GM12878 (cell line): Measurements from ENCODE around the gene ATP13A4. TPM values are rescaled to one million over a fixed set of nuclear protein-coding genes. Genes with fewer than 3 reads are reported as not detected.

Source experiments
- ATAC-seq: fragments of 200-7000 bp; cut with Tn5 transposase; 3 replicates; pipeline ENCODE4 v1.9.1; 2020; ENCODE audit warnings: mild to moderate bottlenecking, moderate library complexity
- BruUV-seq: library from RNA; stranded (reverse); fragments of 400-500 nt; replicated peaks from 2 replicates; lab custom pipeline; 2021; lab: Mats Ljungman, UMichigan
- CTCF ChIA-PET: fragments of 300-600 bp; sonication (Branson Sonifier 250); formaldehyde crosslinking; extraction: SDS; loops from one replicate; lab custom pipeline; 2021; ENCODE audit warnings: inconsistent platforms; lab: Yijun Ruan, JAX
- POLR2A ChIA-PET: fragments of 350-600 bp; formaldehyde crosslinking; extraction: SDS; loops from one replicate; lab custom pipeline; 2021; ENCODE audit warnings: inconsistent platforms; lab: Charles Lee
- RAD21 ChIA-PET: fragments of 300-600 bp; sonication (Branson Sonifier 250); formaldehyde crosslinking; loops from one replicate; lab custom pipeline; 2023; ENCODE audit warnings: antibody characterized with exemption; ENCODE audit not compliant: unreplicated experiment; lab: Charles Lee
- SMC1A ChIA-PET: fragments of 300-600 bp; sonication (Branson Sonifier 250); formaldehyde crosslinking; loops from one replicate; lab custom pipeline; 2023; ENCODE audit not compliant: unreplicated experiment, uncharacterized antibody; lab: Charles Lee
- DNase-seq: peaks from one replicate; pipeline ENCODE4 v3.0.0-alpha.2; 2011; ENCODE audit warnings: low read depth, low spot score
- FAIRE-seq: peaks from 3 replicates; lab custom pipeline; 2011; peaks lifted over from hg19 to GRCh38; lab: Jason Lieb, UNC
- H2AFZ ChIP-seq: 2 replicates; pipeline ENCODE4 v1.6.0; 2011; ENCODE audit warnings: low read depth, low read length, control low read depth; ENCODE audit not compliant: control insufficient read depth
- H3K27ac ChIP-seq: 2 replicates; pipeline ENCODE4 v1.5.1; 2011; ENCODE audit warnings: control low read depth; ENCODE audit not compliant: control insufficient read depth, insufficient read depth
- H3K27me3 ChIP-seq, 2 experiments: replicated peaks in 1 of 2; 2 replicates each; pipeline versions ENCODE4 v1.6.0 to v1.6.1; 2011; ENCODE audit warnings: low read length in 1 of 2; ENCODE audit not compliant: control insufficient read depth in 2 of 2, insufficient read depth in 2 of 2
- H3K36me3 ChIP-seq, 2 experiments: 2 replicates each; pipeline ENCODE4 v1.5.1; 2011; ENCODE audit warnings: low read length in 1 of 2; ENCODE audit not compliant: control insufficient read depth in 2 of 2, insufficient read depth in 2 of 2
- H3K4me1 ChIP-seq: 2 replicates; pipeline ENCODE4 v1.6.1; 2011; ENCODE audit warnings: mild to moderate bottlenecking, low read length, moderate library complexity, mixed read lengths; ENCODE audit not compliant: control insufficient read depth, insufficient read depth
- H3K4me2 ChIP-seq: 2 replicates; pipeline ENCODE4 v1.6.0; 2011; ENCODE audit warnings: control low read depth; ENCODE audit not compliant: control insufficient read depth, insufficient read depth
- H3K4me3 ChIP-seq: fragments of 200-600 bp; sonication (generic); 2 replicates; pipeline ENCODE4 v1.5.1; 2016
- H3K79me2 ChIP-seq: 2 replicates; pipeline ENCODE4 v1.6.0; 2011; ENCODE audit warnings: low read length; ENCODE audit not compliant: control insufficient read depth, insufficient read depth
- H3K9ac ChIP-seq: 2 replicates; pipeline ENCODE4 v1.8.0; 2011; ENCODE audit warnings: low read length, control low read depth, mixed read lengths; ENCODE audit not compliant: control insufficient read depth, insufficient read depth
- H3K9me3 ChIP-seq: replicated peaks from 3 replicates; pipeline ENCODE4 v1.5.1; 2011; ENCODE audit warnings: mild to moderate bottlenecking, low read length; ENCODE audit not compliant: control insufficient read depth, insufficient read depth
- H4K20me1 ChIP-seq: 2 replicates; pipeline ENCODE4 v1.6.0; 2011; ENCODE audit not compliant: control insufficient read depth, insufficient read depth
- CBFB ChIP-seq: IDR thresholded peaks from 2 replicates; pipeline ENCODE4 v1.6.1; 2016; ENCODE audit warnings: antibody characterized with exemption, low read depth
- HDAC6 ChIP-seq: fragments of 200-600 bp; sonication (generic); IDR thresholded peaks from one replicate; pipeline ENCODE4 v1.8.0; 2017; ENCODE audit warnings: antibody characterized with exemption; ENCODE audit not compliant: unreplicated experiment
- PKNOX1 ChIP-seq: fragments of 450-650 bp; IDR thresholded peaks from 2 replicates; pipeline ENCODE4 v1.6.1; 2016; ENCODE audit warnings: mild to moderate bottlenecking
- WGBS: methylation state at CpG from one replicate; pipeline ENCODE4 v1.1.6; 2016; ENCODE audit warnings: low lambda C conversion rate; ENCODE audit not compliant: insufficient replicate concordance, insufficient coverage; ENCODE audit errors: missing lambda C conversion rate; 5-methylcytosine and 5-hydroxymethylcytosine counted together
- in situ Hi-C: fragments of 300-500 bp; cut with MboI; formaldehyde crosslinking; loops from 9 replicates; pipeline ENCODE4 v1.14.3; 2018; ENCODE audit warnings: mixed read lengths
- intact Hi-C: fragments of 100-400 bp; cut with micrococcal nuclease; formaldehyde crosslinking; loops from one replicate; pipeline ENCODE4 v1.14.2; 2022; ENCODE audit not compliant: unreplicated experiment
- polyA plus RNA-seq, 11 experiments: library from polyadenylated mRNA; depleted of rRNA in 4 of 11; unstranded in 6 of 11; stranded (reverse) in 5 of 11; fragments of >200 nt; fragmentation: Nextera tagmentation in 4 of 11; fragmentation: Illumina TruSeq in 1 of 11; extraction: Ambion mirVana in 4 of 11; extraction: Trizol in 1 of 11; gene quantifications; 1 replicate in 1 of 11; 2 replicates in 10 of 11; pipeline versions ENCODE4 v1.2.1 to v1.2.3, GENCODE V29; 2011 to 2016; ENCODE audit warnings: inconsistent platforms in 2 of 11, missing spikeins in 2 of 11, low read depth in 1 of 11
- total RNA-seq, 4 experiments: library from RNA; depleted of rRNA in 3 of 4; stranded (reverse); fragments of >200 nt in 3 of 4; fragmentation: Illumina TruSeq in 1 of 4; extraction: Trizol in 1 of 4; gene quantifications; 2 replicates each; pipeline versions ENCODE4 v1.2.1 to v1.2.3, GENCODE V29; 2013 to 2021

The ATP13A4 gene
- total and polyA plus RNA-seq, 10 of the 15 experiments (the other 5 are each of a cell fraction or from before 2014, with no cell fraction given) = 0.29 to 1.7 (median 1.0) TPM; not detected in 1

GRCh38 chr3:193451902-193452301 lies 102.8 kb downstream of the ATP13A4 start:
- H3K36me3 ChIP-seq = no peaks in the 10 kb centered on the region
- no peak overlapping the region for H2AFZ ChIP-seq
- H3K27ac ChIP-seq = no peak overlapping the region
- ATAC-seq (no peak), FAIRE-seq (no peak), DNase-seq (no peak)
- H3K9me3 ChIP-seq = no peaks in the 10 kb centered on the region
- in situ Hi-C loops (no loop called here), intact Hi-C loops (no loop called here)
- H3K27me3 ChIP-seq = no peaks in the 10 kb centered on the region
- CTCF ChIA-PET = no interaction called here
- no peaks in the 10 kb centered on the region for H3K4me1 ChIP-seq
- no TSS peak for BruUV-seq
- no peaks in the 10 kb centered on the region for H4K20me1 ChIP-seq
- RAD21 ChIA-PET = no interaction called here
- H3K4me3 ChIP-seq = no peak overlapping the region
- no peak overlapping the region for H3K9ac ChIP-seq
- POLR2A ChIA-PET = no interaction called here
- SMC1A ChIA-PET = no interaction called here
- TF ChIP-seq CBFB (no peak), HDAC6 (no peak)
- H3K4me2 ChIP-seq = no peak overlapping the region
- WGBS = 54% methylated on average over 4 of the region's 4 CpGs
- H3K79me2 ChIP-seq = no peaks in the 10 kb centered on the region

- DNase-seq (no peak), FAIRE-seq (no peak), ATAC-seq (no peak)
- intact Hi-C loops (loop anchor here (5.0 kb wide), 1 partner anchor 640 kb away; no protein-coding TSS in a partner anchor), in situ Hi-C loops (no loop called here)
- 17% methylated on average over 5 of the region's 5 CpGs for WGBS
- Histone ChIP-seq H3K4me3 (no peak overlapping the region), H3K4me2 (no peak overlapping the region), H3K9me3 (no peaks in the 10 kb centered on the region), H3K27ac (no peak overlapping the region), H2AFZ (no peak overlapping the region), H3K4me1 (no peaks in the 10 kb centered on the region), H3K36me3 (no peaks in the 10 kb centered on the region), H3K9ac (no peak overlapping the region), H3K27me3 (no peaks in the 10 kb centered on the region), H3K79me2 (no peaks in the 10 kb centered on the region), H4K20me1 (no peaks in the 10 kb centered on the region)
- BruUV-seq = no TSS peak
- SMC1A ChIA-PET = no interaction called here
- TF ChIP-seq PKNOX1 = no peak
- no peak for TF ChIP-seq HDAC6
- POLR2A ChIA-PET = no interaction called here
- CTCF ChIA-PET = no interaction called here
- RAD21 ChIA-PET = no interaction called here
Measured at GRCh38 chr3:193446965-193447602, 107.6 kb downstream of the ATP13A4 start.
